MM.1S (cell line): ENCODE results near the gene ICAM3.

Source experiments
- DNase-seq: peaks from one replicate; pipeline ENCODE4 v3.0.0-alpha.2; 2015
- H2AFZ ChIP-seq: fragments of 300-600 bp; sonication (generic); 2 replicates; pipeline ENCODE4 v1.6.0; 2016; ENCODE audit warnings: antibody characterized with exemption, low read length
- H3F3A ChIP-seq: fragments of 300-600 bp; sonication (generic); 2 replicates; pipeline ENCODE4 v1.6.1; 2016; ENCODE audit warnings: mild to moderate bottlenecking, antibody characterized with exemption, low read length, moderate library complexity, mixed read lengths; ENCODE audit not compliant: insufficient read depth
- H3K27ac ChIP-seq: fragments of 300-600 bp; sonication (generic); 2 replicates; pipeline ENCODE4 v1.5.1; 2016; ENCODE audit warnings: mild to moderate bottlenecking, low read length
- H3K27me3 ChIP-seq: fragments of 300-600 bp; sonication (generic); replicated peaks from 2 replicates; pipeline ENCODE4 v1.6.0; 2016; ENCODE audit warnings: low read length; ENCODE audit not compliant: insufficient read depth
- H3K36me3 ChIP-seq: fragments of 300-600 bp; sonication (generic); replicated peaks from 2 replicates; pipeline ENCODE4 v1.6.1; 2016; ENCODE audit warnings: mild to moderate bottlenecking, low read length, mixed read lengths; ENCODE audit not compliant: insufficient read depth
- H3K4me1 ChIP-seq: fragments of 300-600 bp; sonication (generic); 2 replicates; pipeline ENCODE4 v1.6.1; 2016; ENCODE audit warnings: low read length, mixed read lengths
- H3K4me2 ChIP-seq: fragments of 300-600 bp; sonication (generic); 2 replicates; pipeline ENCODE4 v1.6.0; 2016; ENCODE audit warnings: low read depth, low read length
- H3K4me3 ChIP-seq: fragments of 300-600 bp; sonication (generic); 2 replicates; pipeline ENCODE4 v1.5.1; 2016; ENCODE audit warnings: low read length, mixed read lengths
- H3K79me2 ChIP-seq: fragments of 300-600 bp; sonication (generic); 2 replicates; pipeline ENCODE4 v1.6.1; 2016; ENCODE audit warnings: mixed run types, low read length, mixed read lengths
- H3K9ac ChIP-seq: fragments of 300-600 bp; sonication (generic); 2 replicates; pipeline ENCODE4 v1.6.1; 2016; ENCODE audit warnings: low read length, mixed read lengths
- H3K9me2 ChIP-seq: fragments of 300-600 bp; sonication (generic); replicated peaks from 2 replicates; pipeline ENCODE4 v1.6.1; 2016; ENCODE audit warnings: mild to moderate bottlenecking, low read length, mixed read lengths; ENCODE audit not compliant: insufficient read depth
- H3K9me3 ChIP-seq: fragments of 300-600 bp; sonication (generic); replicated peaks from 2 replicates; pipeline ENCODE4 v1.6.1; 2016; ENCODE audit warnings: mild to moderate bottlenecking, low read length, mixed read lengths; ENCODE audit not compliant: insufficient read depth
- H4K20me1 ChIP-seq: fragments of 300-600 bp; sonication (generic); 2 replicates; pipeline ENCODE4 v1.6.1; 2016; ENCODE audit warnings: mild to moderate bottlenecking, low read length, moderate library complexity, mixed read lengths; ENCODE audit not compliant: insufficient read depth
- CTCF ChIP-seq: fragments of 300-600 bp; sonication (generic); IDR thresholded peaks from 2 replicates; pipeline ENCODE4 v1.5.1; 2016; ENCODE audit warnings: antibody characterized with exemption, low read length, mixed read lengths
- EZH2 ChIP-seq: fragments of 300-600 bp; sonication (generic); optimal IDR thresholded peaks from 2 replicates; pipeline ENCODE3; 2017; ENCODE audit warnings: low read depth, mild to moderate bottlenecking, antibody characterized with exemption, low read length, mixed read lengths
- EZH2phosphoT487 ChIP-seq: fragments of 300-600 bp; sonication (generic); IDR thresholded peaks from 2 replicates; pipeline ENCODE4 v1.6.1; 2018; ENCODE audit warnings: antibody characterized with exemption, low read length

Gene ICAM3

GRCh38 chr19:10325732-10326131 lies 13.7 kb downstream of the ICAM3 start:
- Histone ChIP-seq H3K36me3 (peaks cover 12% of the 10 kb centered on the region; the same call in 1 of the 2 replicates), H3K79me2 (peaks cover 41% of the 10 kb centered on the region), H3K4me1 (no peaks in the 10 kb centered on the region)

GRCh38 chr19:10321874-10322835 lies 17.3 kb downstream of the ICAM3 start:
- H2AFZ ChIP-seq = no peak overlapping the region
- H3K9me2 ChIP-seq = no peaks in the 10 kb centered on the region
- H3K79me2 ChIP-seq = peaks cover 5% of the 10 kb centered on the region
- no peaks in the 10 kb centered on the region for H3K4me1 ChIP-seq
- H3F3A ChIP-seq = no peaks in the 10 kb centered on the region
- no peak overlapping the region for H3K9ac ChIP-seq
- H3K4me3 ChIP-seq = no peak overlapping the region
- no peaks in the 10 kb centered on the region for H3K36me3 ChIP-seq
- H3K27me3 ChIP-seq = no peaks in the 10 kb centered on the region
- TF ChIP-seq EZH2phosphoT487 (no peak), CTCF (no peak), EZH2 (no peak)
- no peak overlapping the region for H3K27ac ChIP-seq
- no peaks in the 10 kb centered on the region for H4K20me1 ChIP-seq
- H3K4me2 ChIP-seq = no peak overlapping the region
- DNase-seq = no peak
- no peaks in the 10 kb centered on the region for H3K9me3 ChIP-seq

More at GRCh38 chr19:10325732-10326131, 13.7 kb downstream of the ICAM3 start:
- H2AFZ ChIP-seq = no peak overlapping the region
- no peaks in the 10 kb centered on the region for H3K27me3 ChIP-seq
- H3K9me2 ChIP-seq = no peaks in the 10 kb centered on the region
- H3F3A ChIP-seq = no peaks in the 10 kb centered on the region
- H3K4me2 ChIP-seq = no peak overlapping the region
- H3K4me3 ChIP-seq = no peak overlapping the region
- no peaks in the 10 kb centered on the region for H3K9me3 ChIP-seq
- no peak overlapping the region for H3K27ac ChIP-seq
- TF ChIP-seq EZH2phosphoT487 = no peak
- no peak overlapping the region for H3K9ac ChIP-seq
- no peak for DNase-seq
- H4K20me1 ChIP-seq = no peaks in the 10 kb centered on the region

GRCh38 chr19:10321417-10321797 lies 18.0 kb downstream of the ICAM3 start:
- H3K36me3 ChIP-seq = no peaks in the 10 kb centered on the region

More at GRCh38 chr19:10321417-10321797, 18.0 kb downstream of the ICAM3 start:
- Histone ChIP-seq H3K79me2 (0 out of 2 replicates have a peak, but pooled peaks cover 3% of the 10 kb centered on the region), H4K20me1 (no peaks in the 10 kb centered on the region), H3K9me3 (no peaks in the 10 kb centered on the region), H2AFZ (no peak overlapping the region), H3K9me2 (no peaks in the 10 kb centered on the region), H3F3A (no peaks in the 10 kb centered on the region), H3K9ac (no peak overlapping the region), H3K27ac (no peak overlapping the region), H3K27me3 (no peaks in the 10 kb centered on the region), H3K4me2 (no peak overlapping the region), H3K4me1 (no peaks in the 10 kb centered on the region), H3K4me3 (no peak overlapping the region)
- TF ChIP-seq EZH2 (no peak), EZH2phosphoT487 (no peak), CTCF (no peak)
- DNase-seq = no peak
